ENCODE results near the gene CBX6. TPM values are rescaled to one million over a fixed set of nuclear protein-coding genes. Genes with fewer than 3 reads are reported as not detected.
A peak's percentile ranks its signal among the peaks of the same experiment; 100 is the strongest.

Gene CBX6
- total RNA-seq, 2 experiments from 2014 or later = 41.6 to 42.8 TPM

DNA sequence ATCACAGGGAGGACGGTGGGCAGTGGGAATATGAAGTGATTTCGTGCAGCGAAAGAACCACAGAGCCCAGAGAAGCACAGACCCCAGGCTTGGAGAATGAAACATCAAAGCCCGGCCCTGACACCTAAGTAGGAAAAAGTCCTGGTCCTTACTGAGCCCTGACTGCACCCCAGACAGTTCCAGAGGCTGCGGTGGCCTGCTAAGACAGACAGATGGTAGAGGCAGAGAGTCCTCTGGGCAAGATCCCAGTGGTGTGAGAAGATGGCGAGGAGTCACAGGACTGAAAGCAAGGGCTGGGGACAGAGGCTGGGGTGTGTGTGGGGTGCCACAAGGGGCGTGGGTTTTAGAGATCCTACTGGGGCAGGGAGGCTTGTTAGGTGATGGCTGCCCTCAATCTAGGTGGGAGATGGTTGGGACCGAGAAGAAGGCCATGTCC is 3.7 kb downstream of the CBX6 start:
- H3K4me1 ChIP-seq (ENCODE audit: insufficient read depth, low read length) = peaks cover 62% of the 10 kb centered on the region
- DNase-seq (peak in 1 of 14 experiments; percentile 23), ATAC-seq (ENCODE audit: poor library complexity) (no peak)
- Mint-ChIP-seq H3K36me3 (ENCODE audit: low read depth) (peaks cover 29% of the 10 kb centered on the region), H3K4me3 (peak overlapping the region; percentile 65), H3K4me1 (ENCODE audit: low read depth) (peaks cover 41% of the 10 kb centered on the region), H3K27ac (peak overlapping the region; percentile 52), H3K27me3 (no peaks in the 10 kb centered on the region), H3K9me3 (no peaks in the 10 kb centered on the region)
- H3K27ac ChIP-seq (ENCODE audit: low read depth in 1 of 2, low read length in 2 of 2) = no peak overlapping the region
- POLR2A ChIA-PET = interaction anchor here (1.1 to 4.2 kb wide), 2 partner anchors 136 to 449 kb away, joined by 4 to 38 read pairs; no protein-coding TSS in a partner anchor
- H3K36me3 ChIP-seq (ENCODE audit: insufficient read depth, low read length) = peaks cover 36% of the 10 kb centered on the region
- no peak overlapping the region for H3K4me3 ChIP-seq (ENCODE audit: low read length)
- TF ChIP-seq, protein P1, sequence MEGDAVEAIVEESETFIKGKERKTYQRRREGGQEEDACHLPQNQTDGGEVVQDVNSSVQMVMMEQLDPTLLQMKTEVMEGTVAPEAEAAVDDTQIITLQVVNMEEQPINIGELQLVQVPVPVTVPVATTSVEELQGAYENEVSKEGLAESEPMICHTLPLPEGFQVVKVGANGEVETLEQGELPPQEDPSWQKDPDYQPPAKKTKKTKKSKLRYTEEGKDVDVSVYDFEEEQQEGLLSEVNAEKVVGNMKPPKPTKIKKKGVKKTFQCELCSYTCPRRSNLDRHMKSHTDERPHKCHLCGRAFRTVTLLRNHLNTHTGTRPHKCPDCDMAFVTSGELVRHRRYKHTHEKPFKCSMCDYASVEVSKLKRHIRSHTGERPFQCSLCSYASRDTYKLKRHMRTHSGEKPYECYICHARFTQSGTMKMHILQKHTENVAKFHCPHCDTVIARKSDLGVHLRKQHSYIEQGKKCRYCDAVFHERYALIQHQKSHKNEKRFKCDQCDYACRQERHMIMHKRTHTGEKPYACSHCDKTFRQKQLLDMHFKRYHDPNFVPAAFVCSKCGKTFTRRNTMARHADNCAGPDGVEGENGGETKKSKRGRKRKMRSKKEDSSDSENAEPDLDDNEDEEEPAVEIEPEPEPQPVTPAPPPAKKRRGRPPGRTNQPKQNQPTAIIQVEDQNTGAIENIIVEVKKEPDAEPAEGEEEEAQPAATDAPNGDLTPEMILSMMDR (IDR thresholded peaks at IDR 0.05) = no peak
- intact Hi-C loops (cut with DNase I, micrococcal nuclease) = loop anchor here in 1 of 2 experiments (5.0 kb wide), 1 partner anchor 59 kb away; no protein-coding TSS in a partner anchor
- CTCF ChIA-PET = interaction anchor here (1.1 to 3.5 kb wide), 5 partner anchors 13 to 449 kb away, joined by 3 to 73 read pairs (median 4); partner anchors contain the start of gene APOBEC3D
- no peaks in the 10 kb centered on the region for H3K9me3 ChIP-seq (ENCODE audit: control insufficient read depth in 1 of 2, insufficient read depth in 1 of 2, low read length in 2 of 2)
- no peaks in the 10 kb centered on the region for H3K27me3 ChIP-seq (ENCODE audit: control insufficient read depth in 1 of 2, insufficient read depth in 2 of 2, low read length in 2 of 2)

DNA sequence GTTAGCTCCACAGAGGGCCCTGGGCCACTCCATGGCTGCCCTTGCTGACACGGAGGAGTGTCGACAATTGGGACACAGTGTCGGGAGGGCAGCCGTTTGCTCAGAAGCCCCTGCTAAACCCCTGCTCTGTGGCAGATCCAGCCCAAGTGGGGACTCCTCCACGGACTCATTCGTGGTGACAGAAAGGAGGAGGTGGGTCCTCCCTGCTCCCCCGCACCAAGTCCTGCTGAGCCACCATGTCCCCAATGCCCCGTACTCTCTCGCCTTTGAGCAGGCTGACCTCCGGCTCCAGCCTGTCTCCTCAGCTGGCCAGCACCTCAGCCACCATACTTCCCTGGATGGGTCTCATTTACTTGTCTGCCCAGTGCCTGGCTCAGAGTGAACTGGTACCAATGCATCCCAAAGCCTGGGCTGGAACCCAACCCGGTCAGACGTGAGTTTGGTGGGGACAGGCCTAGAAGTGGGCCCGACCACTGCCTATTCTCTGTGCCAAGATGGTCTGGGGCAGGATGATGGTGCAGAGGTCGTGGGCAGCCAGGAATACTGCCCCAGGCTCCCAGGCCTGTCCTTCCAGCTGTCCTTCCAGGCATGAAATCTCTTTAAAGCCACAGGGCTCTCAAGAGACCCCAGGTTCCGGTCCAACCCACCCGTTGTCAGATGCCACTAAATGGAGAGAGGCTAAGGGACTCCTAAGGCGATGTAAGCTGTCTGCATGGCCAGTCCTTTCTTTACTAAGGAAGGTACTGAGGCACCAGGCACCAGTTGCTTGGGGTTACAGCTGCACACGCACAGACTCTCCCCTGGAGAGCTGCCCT is 4.3 kb downstream of the CBX6 start:
- H3K9me3 ChIP-seq (ENCODE audit: control insufficient read depth in 1 of 2, insufficient read depth in 1 of 2, low read length in 2 of 2) = no peaks in the 10 kb centered on the region
- TF ChIP-seq, protein P1 (IDR thresholded peaks at IDR 0.05) = no peak
- H3K4me3 ChIP-seq (ENCODE audit: low read length) = no peak overlapping the region
- H3K4me3 Mint-ChIP-seq = no peak overlapping the region
- no peak overlapping the region for H3K27ac Mint-ChIP-seq
- H3K27me3 ChIP-seq (ENCODE audit: control insufficient read depth in 1 of 2, insufficient read depth in 2 of 2, low read length in 2 of 2) = no peaks in the 10 kb centered on the region
- H3K36me3 ChIP-seq (ENCODE audit: insufficient read depth, low read length) = peaks cover 36% of the 10 kb centered on the region
- H3K27me3 Mint-ChIP-seq = no peaks in the 10 kb centered on the region
- POLR2A ChIA-PET = no interaction called here
- intact Hi-C loops (cut with DNase I, micrococcal nuclease) = loop anchor here in 1 of 2 experiments (5.0 kb wide), 1 partner anchor 60 kb away; no protein-coding TSS in a partner anchor
- peaks cover 38% of the 10 kb centered on the region for H3K4me1 Mint-ChIP-seq (ENCODE audit: low read depth)
- no peaks in the 10 kb centered on the region for H3K9me3 Mint-ChIP-seq
- peaks cover 57% of the 10 kb centered on the region for H3K4me1 ChIP-seq (ENCODE audit: insufficient read depth, low read length)
- H3K27ac ChIP-seq (ENCODE audit: low read depth in 1 of 2, low read length in 2 of 2) = no peak overlapping the region
- peaks cover 33% of the 10 kb centered on the region for H3K36me3 Mint-ChIP-seq (ENCODE audit: low read depth)
- no peak for ATAC-seq (ENCODE audit: poor library complexity)
- CTCF ChIA-PET = interaction anchor here (3.5 kb wide), 1 partner anchor 136 kb away, joined by 73 read pairs; no protein-coding TSS in a partner anchor
- DNase-seq = peak in 1 of 14 experiments; percentile 30

DNA sequence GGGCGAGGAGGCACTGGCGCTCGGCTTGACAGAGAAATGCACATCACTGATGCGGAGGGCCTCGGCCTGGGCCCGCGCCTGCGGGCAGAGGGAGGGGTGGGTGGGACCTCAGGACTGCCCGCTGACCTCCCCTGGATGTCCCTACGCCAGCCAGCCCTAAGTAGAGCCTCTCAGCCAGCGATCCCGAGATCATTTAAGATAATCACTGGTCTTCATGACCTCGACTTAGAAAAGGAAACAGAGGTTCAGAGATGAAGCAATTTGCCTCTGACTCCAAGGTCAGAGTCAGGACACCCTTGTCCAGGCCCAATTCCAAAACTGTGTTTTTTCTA is 4.9 kb downstream of the CBX6 start:
- Histone ChIP-seq H3K27me3 (ENCODE audit: control insufficient read depth in 1 of 2, insufficient read depth in 2 of 2, low read length in 2 of 2) (no peaks in the 10 kb centered on the region), H3K4me3 (ENCODE audit: low read length) (no peak overlapping the region), H3K36me3 (ENCODE audit: insufficient read depth, low read length) (peaks cover 36% of the 10 kb centered on the region), H3K4me1 (ENCODE audit: insufficient read depth, low read length) (peaks cover 55% of the 10 kb centered on the region), H3K9me3 (ENCODE audit: control insufficient read depth in 1 of 2, insufficient read depth in 1 of 2, low read length in 2 of 2) (no peaks in the 10 kb centered on the region), H3K27ac (ENCODE audit: low read depth in 1 of 2, low read length in 2 of 2) (no peak overlapping the region)
- Mint-ChIP-seq H3K9me3 (no peaks in the 10 kb centered on the region), H3K27ac (no peak overlapping the region), H3K27me3 (no peaks in the 10 kb centered on the region), H3K4me1 (ENCODE audit: low read depth) (peaks cover 34% of the 10 kb centered on the region), H3K4me3 (no peak overlapping the region), H3K36me3 (ENCODE audit: low read depth) (peaks cover 29% of the 10 kb centered on the region)
- no peak for DNase-seq
- no peak for ATAC-seq (ENCODE audit: poor library complexity)
- TF ChIP-seq, protein P1 (IDR thresholded peaks at IDR 0.05) = no peak
- ChIA-PET CTCF (no interaction called here), POLR2A (no interaction called here)
- intact Hi-C loops (cut with DNase I, micrococcal nuclease) = loop anchor here in 1 of 2 experiments (5.0 kb wide), 1 partner anchor 60 kb away; no protein-coding TSS in a partner anchor
